ENCODE data around the gene IRAK2. TPM values are rescaled to one million over a fixed set of nuclear protein-coding genes. Genes with fewer than 3 reads are reported as not detected.
A peak's percentile ranks its signal among the peaks of the same experiment; 100 is the strongest.

Gene IRAK2
- total RNA-seq, 1 experiment from 2014 or later, result 0.61 TPM

- DNase-seq, result no peak
- Histone ChIP-seq H3K23me2 (ENCODE audit: insufficient read length, low read depth, low read length, poor library complexity, severe bottlenecking) (no peaks in the 10 kb centered on the region), H3K9ac (ENCODE audit: extremely low read depth, insufficient read length, low read length) (no peak overlapping the region), H3K4me2 (ENCODE audit: insufficient read depth, insufficient read length, low read length) (no peak overlapping the region), H3K18ac (ENCODE audit: insufficient read length, low read depth, low read length) (no peak overlapping the region), H2BK5ac (ENCODE audit: insufficient read length, low read length) (no peak overlapping the region), H4K91ac (ENCODE audit: insufficient read length, low read depth, low read length) (no peak overlapping the region), H3K27me3 (ENCODE audit: insufficient read depth, low read length) (no peaks in the 10 kb centered on the region), H3K4ac (ENCODE audit: low read depth, low read length) (no peak overlapping the region), H2BK12ac (ENCODE audit: insufficient read length, low read depth, low read length) (no peak overlapping the region), H3K56ac (ENCODE audit: insufficient read length, low read depth, low read length) (no peak overlapping the region), H3T11ph (ENCODE audit: low read length) (no peak overlapping the region), H2BK15ac (ENCODE audit: low read depth, low read length) (no peak overlapping the region), H4K5ac (ENCODE audit: insufficient read length, low read depth, low read length) (no peak overlapping the region), H3K14ac (ENCODE audit: insufficient read depth, low read length) (no peak overlapping the region), H2AFZ (ENCODE audit: low read length) (no peak overlapping the region), H2BK120ac (ENCODE audit: low read depth, low read length, poor library complexity, severe bottlenecking) (no peak overlapping the region), H3K9me3 (ENCODE audit: control insufficient read depth, low read depth, low read length) (no peaks in the 10 kb centered on the region), H3K27ac (ENCODE audit: insufficient read length, low read depth, low read length) (no peak overlapping the region), H4K8ac (replicated peaks; ENCODE audit: insufficient read length, low read depth, low read length) (no peak overlapping the region), H2BK20ac (ENCODE audit: low read depth, low read length, poor library complexity, severe bottlenecking) (no peak overlapping the region), H4K20me1 (ENCODE audit: control insufficient read depth, insufficient read depth, insufficient read length) (no peaks in the 10 kb centered on the region), H2AK5ac (ENCODE audit: insufficient read length, low read length) (no peak overlapping the region), H3K23ac (ENCODE audit: insufficient read length, low read depth, low read length) (no peak overlapping the region), H3K79me2 (ENCODE audit: insufficient read depth, low read length) (no peaks in the 10 kb centered on the region), H3K4me1 (ENCODE audit: insufficient read depth, low read length) (0 out of 2 replicates have a peak, but pooled peaks cover 1% of the 10 kb centered on the region), H3K79me1 (ENCODE audit: insufficient read depth, low read depth, low read length, poor library complexity, severe bottlenecking) (no peaks in the 10 kb centered on the region)
- peaks cover 5 to 44% (median 16%) of the 10 kb centered on the region in 3 experiments; a peak in 6 of 7 replicates for H3K36me3 Mint-ChIP-seq (ENCODE audit: insufficient read depth in 1 of 3, low read depth in 3 of 3)
- H3K27ac Mint-ChIP-seq, result peak overlapping the region in 1 of 3 experiments; percentile 44; a peak in 1 of 7 replicates
- no peak overlapping the region for H3K4me3 Mint-ChIP-seq
- WGBS (ENCODE audit: extremely low coverage, insufficient read length, low lambda C conversion rate), result no CpG with 5 or more reads among the region's 12 CpGs
- peaks cover 19% of the 10 kb centered on the region in 2 experiments for H3K4me1 Mint-ChIP-seq
- H3K9me3 Mint-ChIP-seq, result no peaks in the 10 kb centered on the region
- H3K27me3 Mint-ChIP-seq (ENCODE audit: low read depth), result no peaks in the 10 kb centered on the region
- no peak for TF ChIP-seq CTCF (conservative IDR thresholded peaks at IDR 0.05)
Measured at GRCh38 chr3:10287936-10288574, 123.3 kb downstream of the IRAK2 start.

Measured in H9 (cell line).